Spleen (tissue), 7 donors: ENCODE data around the gene ZFP91.

Experiments
- POLR2A ChIP-seq, 3 donors: fragments of 450-650 bp; IDR thresholded peaks; one replicate each; pipeline ENCODE4 v1.5.1; 2017; ENCODE audit warnings: antibody characterized with exemption in 3 of 3, mild to moderate bottlenecking in 1 of 3
- POLR2AphosphoS5 ChIP-seq, 3 donors: sonication (generic); formaldehyde crosslinking; IDR thresholded peaks; one replicate each; pipeline ENCODE4 v1.5.1; 2017; ENCODE audit warnings: antibody characterized with exemption in 3 of 3
- TF ChIP-seq, protein P1 (sequence below), 11 experiments: fragments of 200-600 bp in 7 of 11; fragments of 450-650 bp in 4 of 11; sonication (generic) in 4 of 11; IDR thresholded peaks in 8 of 11; conservative IDR thresholded peaks in 3 of 11; 1 replicate in 7 of 11; 2 replicates in 4 of 11; pipeline versions ENCODE4 v1.4.0 to v1.8.0; 2016 to 2021; ENCODE audit warnings: antibody characterized with exemption in 11 of 11, inconsistent platforms in 4 of 11, mild to moderate bottlenecking in 1 of 11
- donor health status: DM: no; HTN: no; CAD: no; lungs with moderate emphysema.
- donor health status: DM: no; HTN: no; CAD: no.
- donor health status: DM: no; HTN: no; CAD: no.

- TF ChIP-seq, protein P1, sequence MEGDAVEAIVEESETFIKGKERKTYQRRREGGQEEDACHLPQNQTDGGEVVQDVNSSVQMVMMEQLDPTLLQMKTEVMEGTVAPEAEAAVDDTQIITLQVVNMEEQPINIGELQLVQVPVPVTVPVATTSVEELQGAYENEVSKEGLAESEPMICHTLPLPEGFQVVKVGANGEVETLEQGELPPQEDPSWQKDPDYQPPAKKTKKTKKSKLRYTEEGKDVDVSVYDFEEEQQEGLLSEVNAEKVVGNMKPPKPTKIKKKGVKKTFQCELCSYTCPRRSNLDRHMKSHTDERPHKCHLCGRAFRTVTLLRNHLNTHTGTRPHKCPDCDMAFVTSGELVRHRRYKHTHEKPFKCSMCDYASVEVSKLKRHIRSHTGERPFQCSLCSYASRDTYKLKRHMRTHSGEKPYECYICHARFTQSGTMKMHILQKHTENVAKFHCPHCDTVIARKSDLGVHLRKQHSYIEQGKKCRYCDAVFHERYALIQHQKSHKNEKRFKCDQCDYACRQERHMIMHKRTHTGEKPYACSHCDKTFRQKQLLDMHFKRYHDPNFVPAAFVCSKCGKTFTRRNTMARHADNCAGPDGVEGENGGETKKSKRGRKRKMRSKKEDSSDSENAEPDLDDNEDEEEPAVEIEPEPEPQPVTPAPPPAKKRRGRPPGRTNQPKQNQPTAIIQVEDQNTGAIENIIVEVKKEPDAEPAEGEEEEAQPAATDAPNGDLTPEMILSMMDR (IDR thresholded peaks at IDR 0.05 in 8 of 11, conservative IDR thresholded peaks at IDR 0.05 in 3 of 11), result no peak
- no peak for TF ChIP-seq POLR2AphosphoS5 (IDR thresholded peaks at IDR 0.05)
- TF ChIP-seq POLR2A (IDR thresholded peaks at IDR 0.05), result no peak
Measured at GRCh38 chr11:58626934-58627483, 48.1 kb downstream of the ZFP91 start.
